Measurements from ENCODE around the gene CEL.
"Not testable (repeated sequence)": the region's sequence is repeated elsewhere in the genome, so short reads cannot be mapped to it uniquely, and the experiment has no call there.

Gene CEL

GRCh38 chr9:133048595-133048994, 13.2 kb upstream of the CEL start:
- peak; percentile 41 for DNase-seq (ENCODE audit: low spot score)

- no peak for DNase-seq (ENCODE audit: low spot score)
These were observed 12.7 kb upstream of the CEL start for GRCh38 chr9:133049043-133049442.

GRCh38 chr9:133050142-133050541, 11.6 kb upstream of the CEL start:
- DNase-seq (ENCODE audit: low spot score) = no peak

GRCh38 chr9:133050781-133051180, 11.0 kb upstream of the CEL start:
- DNase-seq (ENCODE audit: low spot score) = no peak

GRCh38 chr9:133051281-133051900, 10.4 kb upstream of the CEL start:
- DNase-seq (ENCODE audit: low spot score) = no peak

- DNase-seq (ENCODE audit: low spot score) = no peak
These were observed 9.7 kb upstream of the CEL start for GRCh38 chr9:133051966-133052539.

GRCh38 chr9:133054194-133054890, 7.4 kb upstream of the CEL start:
- DNase-seq (ENCODE audit: low spot score) = no peak

GRCh38 chr9:133054966-133055365, 6.8 kb upstream of the CEL start:
- no peak for DNase-seq (ENCODE audit: low spot score)

- DNase-seq (ENCODE audit: low spot score) = no peak
These were observed 5.9 kb upstream of the CEL start for GRCh38 chr9:133055788-133056420.

- no peak for DNase-seq (ENCODE audit: low spot score)
These were observed 5.2 kb upstream of the CEL start for GRCh38 chr9:133056533-133056932.

GRCh38 chr9:133057006-133057405, 4.8 kb upstream of the CEL start:
- DNase-seq (ENCODE audit: low spot score) = no peak

GRCh38 chr9:133057553-133057952, 4.2 kb upstream of the CEL start:
- no peak for DNase-seq (ENCODE audit: low spot score)

- DNase-seq (ENCODE audit: low spot score) = no peak
These were observed 3.7 kb upstream of the CEL start for GRCh38 chr9:133058071-133058470.

- DNase-seq (ENCODE audit: low spot score) = no peak
These were observed 3.0 kb upstream of the CEL start for GRCh38 chr9:133058550-133059320.

GRCh38 chr9:133059623-133060022, 2.2 kb upstream of the CEL start:
- DNase-seq (ENCODE audit: low spot score) = no peak

- DNase-seq (ENCODE audit: low spot score) = no peak
These were observed 1.4 kb upstream of the CEL start for GRCh38 chr9:133060417-133060841.

- DNase-seq (ENCODE audit: low spot score) = not testable (repeated sequence)
These were observed 590 bp upstream of the CEL start for GRCh38 chr9:133061019-133061763.

GRCh38 chr9:133062569-133062968, 788 bp downstream of the CEL start:
- not testable (repeated sequence) for DNase-seq (ENCODE audit: low spot score)

- DNase-seq (ENCODE audit: low spot score) = no peak
These were observed 1.3 kb downstream of the CEL start for GRCh38 chr9:133063159-133063499.

GRCh38 chr9:133063500-133064231, 1.9 kb downstream of the CEL start:
- DNase-seq (ENCODE audit: low spot score) = no peak
